Gastrocnemius medialis (tissue), 4 donors: ENCODE measurements around the gene MRPL28. TPM values are rescaled to one million over a fixed set of nuclear protein-coding genes. Genes with fewer than 3 reads are reported as not detected.

Experiments used
- ATAC-seq, 2 donors: fragments of 150-250 bp; one replicate each; pipeline ENCODE4 v1.9.1; 2016
- DNase-seq, 2 donors: peaks; one replicate each; pipeline ENCODE4 v3.0.0-alpha.2; 2019
- H3K27ac ChIP-seq, 4 donors: fragments of 200-600 bp; sonication (generic); 1 replicate in 1 of 4; 2 replicates in 3 of 4; pipeline ENCODE4 v1.5.1; 2016 to 2018; ENCODE audit warnings: mild to moderate bottlenecking in 2 of 4, moderate library complexity in 1 of 4
- H3K27me3 ChIP-seq, 3 donors: fragments of 200-600 bp; sonication (generic) in 2 of 3; 1 replicate in 1 of 3; 2 replicates in 2 of 3; pipeline versions ENCODE4 v1.5.1 to v1.6.0; 2016 to 2019; ENCODE audit warnings: mild to moderate bottlenecking in 1 of 3, moderate library complexity in 1 of 3
- H3K36me3 ChIP-seq, 2 donors: fragments of 200-600 bp; sonication (generic) in 1 of 2; one replicate each; pipeline ENCODE4 v1.5.1; 2017 to 2018
- H3K4me1 ChIP-seq, 2 donors: fragments of 200-600 bp; sonication (generic) in 1 of 2; one replicate each; pipeline ENCODE4 v1.5.1; 2016 to 2017; ENCODE audit warnings: mild to moderate bottlenecking in 2 of 2
- H3K4me3 ChIP-seq, 4 donors: fragments of 200-600 bp; sonication (generic) in 3 of 4; 1 replicate in 1 of 4; 2 replicates in 3 of 4; pipeline ENCODE4 v1.5.1; 2016 to 2019; ENCODE audit warnings: mild to moderate bottlenecking in 2 of 4
- H3K9me3 ChIP-seq, 3 donors: fragments of 200-600 bp; sonication (generic) in 2 of 3; 1 replicate in 1 of 3; 2 replicates in 2 of 3; pipeline ENCODE4 v1.5.1; 2016 to 2019
- POLR2A ChIP-seq, 2 donors: fragments of 450-650 bp; IDR thresholded peaks; one replicate each; pipeline ENCODE4 v1.6.1; 2017; ENCODE audit warnings: antibody characterized with exemption in 2 of 2, mild to moderate bottlenecking in 2 of 2, moderate library complexity in 2 of 2
- in situ Hi-C, 4 donors: fragments of 200-750 bp; cut with MboI; loops; one replicate each; pipeline versions ENCODE4 v1.15.0 to v1.8.0; 2017; ENCODE audit warnings: low sequenced_read_pairs in 4 of 4
- intact Hi-C: fragments of 100-400 bp; cut with DNase I; formaldehyde crosslinking; loops from one replicate; pipeline ENCODE4 v1.15.1; 2023; ENCODE audit warnings: low total_unique reads
- total RNA-seq, 4 donors: library from RNA; depleted of rRNA; stranded (reverse); fragments of >200 nt; gene quantifications; one replicate each; pipeline versions ENCODE4 v1.1.0 to v1.2.3, GENCODE V29; 2016
- TF ChIP-seq, protein P1 (sequence below), 5 experiments: fragments of 450-650 bp in 3 of 5; fragments of 200-600 bp in 2 of 5; sonication (generic) in 2 of 5; IDR thresholded peaks in 4 of 5; conservative IDR thresholded peaks in 1 of 5; 1 replicate in 4 of 5; 2 replicates in 1 of 5; pipeline ENCODE4 v1.5.1; 2016 to 2019; ENCODE audit warnings: antibody characterized with exemption in 5 of 5, mild to moderate bottlenecking in 3 of 5, moderate library complexity in 3 of 5

Gene MRPL28
- total RNA-seq, 4 donors from 2014 or later, result 72.8 to 122 (median 87.4) TPM

DNA sequence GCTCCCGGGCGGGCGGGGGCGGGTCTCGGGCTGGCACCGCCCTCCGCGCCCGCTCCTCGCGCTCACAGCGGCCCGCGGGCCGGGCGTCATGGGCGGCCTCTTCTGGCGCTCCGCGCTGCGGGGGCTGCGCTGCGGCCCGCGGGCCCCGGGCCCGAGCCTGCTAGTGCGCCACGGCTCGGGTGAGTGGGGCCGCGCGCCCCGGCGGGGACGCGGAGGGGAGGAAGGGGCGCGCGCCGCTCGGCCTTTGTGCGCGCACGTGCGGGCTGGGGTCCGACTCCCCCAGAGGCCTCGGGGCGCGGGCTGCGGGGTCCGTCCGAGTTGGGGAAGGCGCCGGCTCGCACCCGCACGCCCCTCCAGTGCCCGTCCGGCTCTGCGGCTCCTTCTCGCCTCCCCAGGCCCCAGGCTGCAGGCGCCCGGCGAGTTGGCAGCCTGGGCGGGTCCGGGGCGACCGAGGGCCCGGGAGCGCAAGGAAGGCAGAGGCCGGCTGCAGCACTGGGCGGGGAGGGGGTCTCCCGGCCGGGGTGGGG, 26.9 kb upstream of the MRPL28 start, which contains the start of gene NME4:
Gene NME4, plus strand, starts transcription at position 65 of the 527 bp plus-strand sequence. Its CDS starts 24 bp downstream, at position 89.
- peak within 1 kb of the TSS; percentile 60 to 91 (median 79) for H3K27ac ChIP-seq

DNA sequence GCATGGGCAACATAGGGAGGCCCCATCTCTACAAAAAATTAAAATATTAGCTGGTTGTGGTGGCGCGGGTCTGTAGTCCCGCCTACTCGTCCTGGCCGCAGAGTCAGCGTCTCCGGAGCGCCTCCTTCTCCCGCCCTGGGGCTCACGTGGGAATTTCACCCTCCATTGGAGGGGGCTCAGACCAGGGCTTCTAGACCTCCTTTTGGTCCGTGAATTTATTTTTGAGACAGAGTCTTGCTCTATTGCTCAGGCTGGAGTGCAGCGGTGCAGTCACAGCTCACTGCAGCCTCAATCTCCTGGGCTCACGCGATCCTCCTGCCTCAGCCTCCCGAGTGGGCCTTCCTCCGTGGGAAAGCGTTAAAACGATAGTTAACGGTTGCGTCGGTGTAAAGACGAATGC, 26.3 kb upstream of the MRPL28 start:
- ATAC-seq (no peak), DNase-seq (no peak)
- no peaks in the 10 kb centered on the region for H3K27me3 ChIP-seq
- peaks cover 13 to 16% of the 10 kb centered on the region in 2 donors for H3K4me1 ChIP-seq
- intact Hi-C loops, result no loop called here
- H3K9me3 ChIP-seq, result no peaks in the 10 kb centered on the region
- H3K4me3 ChIP-seq, result peak overlapping the region; percentile 39 to 61 (median 58)
- TF ChIP-seq, protein P1, sequence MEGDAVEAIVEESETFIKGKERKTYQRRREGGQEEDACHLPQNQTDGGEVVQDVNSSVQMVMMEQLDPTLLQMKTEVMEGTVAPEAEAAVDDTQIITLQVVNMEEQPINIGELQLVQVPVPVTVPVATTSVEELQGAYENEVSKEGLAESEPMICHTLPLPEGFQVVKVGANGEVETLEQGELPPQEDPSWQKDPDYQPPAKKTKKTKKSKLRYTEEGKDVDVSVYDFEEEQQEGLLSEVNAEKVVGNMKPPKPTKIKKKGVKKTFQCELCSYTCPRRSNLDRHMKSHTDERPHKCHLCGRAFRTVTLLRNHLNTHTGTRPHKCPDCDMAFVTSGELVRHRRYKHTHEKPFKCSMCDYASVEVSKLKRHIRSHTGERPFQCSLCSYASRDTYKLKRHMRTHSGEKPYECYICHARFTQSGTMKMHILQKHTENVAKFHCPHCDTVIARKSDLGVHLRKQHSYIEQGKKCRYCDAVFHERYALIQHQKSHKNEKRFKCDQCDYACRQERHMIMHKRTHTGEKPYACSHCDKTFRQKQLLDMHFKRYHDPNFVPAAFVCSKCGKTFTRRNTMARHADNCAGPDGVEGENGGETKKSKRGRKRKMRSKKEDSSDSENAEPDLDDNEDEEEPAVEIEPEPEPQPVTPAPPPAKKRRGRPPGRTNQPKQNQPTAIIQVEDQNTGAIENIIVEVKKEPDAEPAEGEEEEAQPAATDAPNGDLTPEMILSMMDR (IDR thresholded peaks at IDR 0.05 in 4 of 5, conservative IDR thresholded peaks at IDR 0.05 in 1 of 5), result no peak
- TF ChIP-seq POLR2A (IDR thresholded peaks at IDR 0.05), result no peak
- in situ Hi-C loops, result no loop called here
- H3K36me3 ChIP-seq, result no peaks in the 10 kb centered on the region
- peak overlapping the region; percentile 60 to 91 (median 73) for H3K27ac ChIP-seq

More for the DNA sequence above, 26.9 kb upstream of the MRPL28 start, which contains the start of gene NME4:
- no peak for DNase-seq
- Histone ChIP-seq H3K4me1 (peaks cover 13 to 16% of the 10 kb centered on the region in 2 donors), H3K4me3 (peak within 1 kb of the TSS; percentile 58 to 75 (median 67)), H3K27me3 (no peaks in the 10 kb centered on the region), H3K9me3 (no peaks in the 10 kb centered on the region), H3K36me3 (no peaks in the 10 kb centered on the region)
- intact Hi-C loops, result no loop called here
- TF ChIP-seq, protein P1 (IDR thresholded peaks at IDR 0.05 in 4 of 5, conservative IDR thresholded peaks at IDR 0.05 in 1 of 5), result no peak
- peak in 1 of 2 donors; percentile 31 for TF ChIP-seq POLR2A (IDR thresholded peaks at IDR 0.05)
- in situ Hi-C loops, result no loop called here
- no peak for ATAC-seq

DNA sequence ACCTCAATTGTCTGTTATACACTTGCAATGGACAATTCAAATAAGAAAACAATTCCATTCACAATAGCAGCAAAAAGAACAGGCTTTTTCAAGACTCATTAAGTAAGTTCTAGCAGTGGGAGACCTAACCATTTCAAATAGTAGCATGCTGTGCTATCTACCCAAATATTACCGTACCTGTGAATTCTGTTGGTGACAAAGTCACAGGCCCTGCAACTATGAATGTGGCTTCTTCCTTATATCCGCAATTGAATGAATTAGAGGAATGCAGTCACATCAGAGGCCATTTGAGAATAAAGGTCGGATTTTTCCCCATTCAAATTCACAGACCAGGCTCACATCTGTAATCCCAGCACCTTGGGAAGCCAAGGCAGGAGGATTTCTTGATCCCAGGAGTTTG, 25.9 kb upstream of the MRPL28 start:
- DNase-seq (no peak), ATAC-seq (no peak)
- H3K36me3 ChIP-seq, result no peaks in the 10 kb centered on the region
- H3K4me1 ChIP-seq, result peaks cover 13 to 16% of the 10 kb centered on the region in 2 donors
- peak overlapping the region in 3 of 4 donors; percentile 58 to 61 (median 59) for H3K4me3 ChIP-seq
- H3K27ac ChIP-seq, result peak overlapping the region; percentile 60 to 91 (median 73)
- H3K9me3 ChIP-seq, result no peaks in the 10 kb centered on the region
- TF ChIP-seq POLR2A (IDR thresholded peaks at IDR 0.05), result no peak
- TF ChIP-seq, protein P1 (IDR thresholded peaks at IDR 0.05 in 4 of 5, conservative IDR thresholded peaks at IDR 0.05 in 1 of 5), result no peak
- in situ Hi-C loops (no loop called here), intact Hi-C loops (no loop called here)
- no peaks in the 10 kb centered on the region for H3K27me3 ChIP-seq

DNA sequence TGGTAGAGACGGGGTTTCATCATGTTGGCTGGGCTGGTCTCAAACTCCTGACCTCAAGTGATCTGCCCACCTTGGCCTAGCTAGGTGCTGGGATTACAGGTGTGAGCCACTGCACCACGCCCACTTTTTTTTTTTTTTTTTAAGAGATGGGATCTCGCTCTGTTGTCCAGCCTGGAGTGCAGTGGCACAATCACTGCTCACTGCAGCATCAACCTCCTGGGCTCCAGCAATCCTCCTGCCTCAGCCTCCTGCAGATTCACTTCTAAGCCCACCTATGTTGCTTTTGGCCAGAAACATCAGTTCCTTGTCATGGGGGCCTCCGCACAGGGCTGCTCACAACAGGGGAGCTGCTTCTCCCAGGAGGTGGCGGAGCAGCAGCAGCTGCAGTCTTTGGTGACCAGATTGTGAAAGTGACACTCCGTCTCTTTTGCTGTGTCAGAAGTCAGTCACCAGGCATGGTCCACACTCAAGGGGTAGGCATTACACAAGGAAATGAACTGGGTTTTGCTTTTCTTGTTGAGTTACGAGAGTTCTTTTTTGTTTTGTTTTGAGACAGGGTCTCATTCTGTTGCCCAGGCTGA, 22.2 kb upstream of the MRPL28 start:
- DNase-seq, result no peak
- intact Hi-C loops, result loop anchor here (5.0 kb wide), 1 partner anchor 95 kb away; no protein-coding TSS in a partner anchor
- Histone ChIP-seq H3K4me1 (peaks cover 8 to 10% of the 10 kb centered on the region in 2 donors), H3K36me3 (no peaks in the 10 kb centered on the region), H3K27ac (no peak overlapping the region), H3K4me3 (no peak overlapping the region), H3K27me3 (no peaks in the 10 kb centered on the region), H3K9me3 (no peaks in the 10 kb centered on the region)
- ATAC-seq, result no peak
- in situ Hi-C loops, result no loop called here
- TF ChIP-seq, protein P1 (IDR thresholded peaks at IDR 0.05 in 4 of 5, conservative IDR thresholded peaks at IDR 0.05 in 1 of 5), result no peak
- TF ChIP-seq POLR2A (IDR thresholded peaks at IDR 0.05), result no peak
